IPS DF 6.9 (cell line): ENCODE data around the gene ANKRD18B.
"Not testable (repeated sequence)": the region's sequence is repeated elsewhere in the genome, so short reads cannot be mapped to it uniquely, and the experiment has no call there.

ENCODE experiments used
- DNase-seq: peaks from one replicate; pipeline ENCODE4 v3.0.0-alpha.2; 2013; ENCODE audit warnings: low read depth, low spot score
- H3K27ac ChIP-seq: one replicate; pipeline ENCODE4 v1.5.1; 2013; ENCODE audit warnings: low read length, control low read depth
- H3K27me3 ChIP-seq: 2 replicates; pipeline ENCODE4 v1.6.1; 2013; ENCODE audit warnings: mild to moderate bottlenecking, low read length; ENCODE audit not compliant: control insufficient read depth, insufficient read depth
- H3K36me3 ChIP-seq: 2 replicates; pipeline ENCODE4 v1.6.1; 2013; ENCODE audit warnings: low read length; ENCODE audit not compliant: control insufficient read depth, insufficient read depth
- H3K4me1 ChIP-seq: 2 replicates; pipeline ENCODE4 v1.6.1; 2013; ENCODE audit warnings: low read length; ENCODE audit not compliant: control insufficient read depth, insufficient read depth
- H3K4me3 ChIP-seq: 2 replicates; pipeline ENCODE4 v1.5.1; 2013; ENCODE audit warnings: mild to moderate bottlenecking, low read length
- H3K9me3 ChIP-seq: 2 replicates; pipeline ENCODE4 v1.6.1; 2013; ENCODE audit warnings: low read length, inconsistent platforms; ENCODE audit not compliant: control insufficient read depth, insufficient read depth
- WGBS: extraction: QIAGEN DNeasy Blood & Tissue Kit; methylation state at CpG from one replicate; pipeline ENCODE4 v1.1.7; 2013; ENCODE audit warnings: mixed read lengths, missing lambda C conversion rate; ENCODE audit not compliant: insufficient read length, insufficient coverage; 5-methylcytosine and 5-hydroxymethylcytosine counted together

Gene ANKRD18B

GRCh38 chr9:33510262-33511183 is 13.5 kb upstream of the ANKRD18B start:
- DNase-seq = no peak
- Histone ChIP-seq H3K27me3 (no peaks in the 10 kb centered on the region), H3K4me1 (no peaks in the 10 kb centered on the region), H3K4me3 (peak overlapping the region; percentile 50), H3K9me3 (no peaks in the 10 kb centered on the region), H3K36me3 (no peaks in the 10 kb centered on the region), H3K27ac (no peak overlapping the region)
- no CpG with 5 or more reads among the region's 32 CpGs for WGBS

- H3K9me3 ChIP-seq, H3K27me3 ChIP-seq, H3K27ac ChIP-seq, H3K4me1 ChIP-seq, H3K36me3 ChIP-seq, DNase-seq: not testable (repeated sequence)
- no CpG with 5 or more reads among the region's 8 CpGs for WGBS
- H3K4me3 ChIP-seq = peak overlapping the region; percentile 50; the same call in 1 of the 2 replicates
These were observed 12.9 kb upstream of the ANKRD18B start for GRCh38 chr9:33511184-33511517.

GRCh38 chr9:33512535-33512934 is 11.5 kb upstream of the ANKRD18B start:
- WGBS = no CpG with 5 or more reads among the region's 2 CpGs
- H3K36me3 ChIP-seq, H3K4me3 ChIP-seq, DNase-seq, H3K27ac ChIP-seq, H3K27me3 ChIP-seq, H3K4me1 ChIP-seq, H3K9me3 ChIP-seq: not testable (repeated sequence)

- not testable (repeated sequence) for H3K27me3 ChIP-seq, H3K36me3 ChIP-seq, H3K4me1 ChIP-seq, H3K9me3 ChIP-seq, H3K27ac ChIP-seq, H3K4me3 ChIP-seq, DNase-seq
- no CpG with 5 or more reads among the region's 2 CpGs for WGBS
These were observed 8.6 kb upstream of the ANKRD18B start for GRCh38 chr9:33515342-33515995.

- H3K27me3 ChIP-seq, H3K4me1 ChIP-seq, H3K9me3 ChIP-seq, H3K4me3 ChIP-seq, DNase-seq, H3K27ac ChIP-seq, H3K36me3 ChIP-seq: not testable (repeated sequence)
- no CpG with 5 or more reads among the region's 1 CpG for WGBS
These were observed 7.7 kb upstream of the ANKRD18B start for GRCh38 chr9:33516397-33516796.

GRCh38 chr9:33517373-33517772 is 6.7 kb upstream of the ANKRD18B start:
- no CpG with 5 or more reads among the region's 2 CpGs for WGBS
- no peak for DNase-seq
- no peaks in the 10 kb centered on the region for H3K9me3 ChIP-seq

GRCh38 chr9:33517934-33518577 is 6.0 kb upstream of the ANKRD18B start:
- not testable (repeated sequence) for H3K4me1 ChIP-seq, H3K36me3 ChIP-seq, H3K27me3 ChIP-seq, H3K9me3 ChIP-seq, DNase-seq, H3K4me3 ChIP-seq, H3K27ac ChIP-seq
- WGBS = no CpG with 5 or more reads among the region's 6 CpGs

More at GRCh38 chr9:33517373-33517772, 6.7 kb upstream of the ANKRD18B start:
- no peak overlapping the region for H3K4me3 ChIP-seq
- no peaks in the 10 kb centered on the region for H3K27me3 ChIP-seq
- H3K36me3 ChIP-seq = no peaks in the 10 kb centered on the region
- no peak overlapping the region for H3K27ac ChIP-seq
- no peaks in the 10 kb centered on the region for H3K4me1 ChIP-seq

- H3K9me3 ChIP-seq, H3K27ac ChIP-seq, H3K4me1 ChIP-seq, H3K36me3 ChIP-seq, H3K27me3 ChIP-seq, DNase-seq, H3K4me3 ChIP-seq: not testable (repeated sequence)
- no CpG with 5 or more reads among the region's 6 CpGs for WGBS
These were observed 2.2 kb upstream of the ANKRD18B start for GRCh38 chr9:33521861-33522260.

- Histone ChIP-seq H3K4me3 (peak overlapping the region; percentile 66; the same call in 1 of the 2 replicates), H3K27ac (no peak overlapping the region), H3K27me3 (0 out of 2 replicates have a peak, but pooled peaks cover 2% of the 10 kb centered on the region), H3K4me1 (no peaks in the 10 kb centered on the region), H3K9me3 (no peaks in the 10 kb centered on the region), H3K36me3 (no peaks in the 10 kb centered on the region)
- DNase-seq = no peak
- no CpG with 5 or more reads among the region's 45 CpGs for WGBS
These were observed 376 bp downstream of the ANKRD18B start for GRCh38 chr9:33524306-33524947.

GRCh38 chr9:33528069-33528468 is 4.0 kb downstream of the ANKRD18B start:
- not testable (repeated sequence) for H3K36me3 ChIP-seq, H3K9me3 ChIP-seq, H3K4me1 ChIP-seq, H3K27ac ChIP-seq, DNase-seq, H3K4me3 ChIP-seq, H3K27me3 ChIP-seq
